Measurements from ENCODE around the gene FAM72B. TPM values are rescaled to one million over a fixed set of nuclear protein-coding genes. Genes with fewer than 3 reads are reported as not detected.
"Not testable (repeated sequence)": the region's sequence is repeated elsewhere in the genome, so short reads cannot be mapped to it uniquely, and the experiment has no call there.

The FAM72B gene
- total and polyA plus RNA-seq, 2 of the 4 experiments (the other 2 are of a cell fraction), result 1.6 to 2.2 TPM

DNA sequence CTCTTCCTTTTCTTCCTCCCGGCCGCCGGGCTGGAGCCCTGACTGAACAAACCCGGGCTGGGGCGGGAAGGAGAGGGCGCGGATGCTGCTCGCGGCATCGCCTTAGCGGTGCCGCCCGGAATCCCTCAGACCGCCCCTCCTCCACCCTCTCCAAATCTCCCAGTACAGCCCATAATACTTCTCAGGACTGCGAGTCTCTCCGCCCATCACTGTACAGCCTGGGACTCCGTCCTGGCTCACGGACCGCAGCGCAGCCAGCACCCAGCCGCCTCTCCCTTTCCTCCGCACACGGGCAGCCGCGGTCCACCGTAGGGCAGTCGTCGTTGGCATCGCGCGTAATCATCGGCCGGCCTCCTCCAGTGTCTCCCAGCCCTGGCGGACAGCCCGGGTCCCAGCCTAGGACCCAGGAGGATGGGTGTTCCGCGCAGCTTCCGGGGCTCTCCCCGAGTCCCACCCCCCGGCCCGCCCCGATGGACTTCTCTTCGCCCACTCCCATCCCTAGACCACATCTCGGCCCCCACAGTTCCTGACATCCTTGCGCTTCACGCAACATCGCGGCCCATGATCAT is 1.1 kb upstream of the FAM72B start:
- H3K23ac ChIP-seq (ENCODE audit: low read depth, low read length); H4K8ac ChIP-seq (ENCODE audit: low read depth in 2 of 2, low read length in 2 of 2); H2AFZ ChIP-seq (replicated peaks; ENCODE audit: low read length, poor library complexity); intact Hi-C loops (cut with micrococcal nuclease); H4K91ac ChIP-seq (ENCODE audit: insufficient read depth, low read depth, low read length); H3K36me3 ChIP-seq (ENCODE audit: control insufficient read depth, insufficient read depth, low read length); H2AK9ac ChIP-seq (replicated peaks; ENCODE audit: low read depth, low read length, poor library complexity); H3K9me1 ChIP-seq (ENCODE audit: insufficient read depth, low read length); BruUV-seq (replicated peaks); H2BK5ac ChIP-seq (ENCODE audit: low read depth, low read length, poor library complexity, severe bottlenecking); H3K4me1 ChIP-seq (ENCODE audit: control insufficient read depth, insufficient read depth, low read length); H3K27me3 ChIP-seq (ENCODE audit: control insufficient read depth, insufficient read depth, low read length); H3K56ac ChIP-seq (ENCODE audit: extremely low read depth, insufficient read depth, low read length); in situ Hi-C loops (cut with MboI; ENCODE audit: low sequenced_read_pairs); DNase-seq; CTCF ChIA-PET; H2BK20ac ChIP-seq (ENCODE audit: low read depth, low read length); H3K14ac ChIP-seq (replicated peaks; ENCODE audit: low read depth, low read length); H3K18ac ChIP-seq (ENCODE audit: low read depth, low read length); H2BK120ac ChIP-seq (ENCODE audit: low read depth, low read length); H3K4ac ChIP-seq (ENCODE audit: low read depth, low read length); H2BK15ac ChIP-seq (ENCODE audit: low read depth, low read length); H3K4me2 ChIP-seq (ENCODE audit: low read depth, low read length); H4K5ac ChIP-seq (ENCODE audit: low read depth, low read length); H3K9ac ChIP-seq (ENCODE audit: low read depth, low read length); H3K79me1 ChIP-seq (ENCODE audit: low read depth in 1 of 2, low read length in 2 of 2); H2AK5ac ChIP-seq (ENCODE audit: low read depth, low read length); dilution Hi-C loops (cut with HindIII; ENCODE audit: low sequenced_read_pairs, unreplicated experiment); H4K20me1 ChIP-seq (ENCODE audit: insufficient read depth, low read length); POLR2A ChIA-PET (ENCODE audit: unreplicated experiment); H3K9me3 ChIP-seq (ENCODE audit: control insufficient read depth, insufficient read depth, low read length): not testable (repeated sequence)
- Histone ChIP-seq H3K4me3 (ENCODE audit: insufficient read depth, low read depth, low read length) (peak overlapping the region; percentile 57), H3K27ac (ENCODE audit: insufficient read depth, low read length) (peak overlapping the region; percentile 71)
- ATAC-seq (ENCODE audit: low read depth), result peak; percentile 32
- WGBS, 2 experiments (ENCODE audit: extremely low coverage in 2 of 2, insufficient read length in 1 of 2), result no CpG with 5 or more reads among the region's 48 CpGs
